IgD-negative memory B cell (primary cell): ENCODE data around the gene VWC2L. TPM values are rescaled to one million over a fixed set of nuclear protein-coding genes. Genes with fewer than 3 reads are reported as not detected.

Experiments
- H3K27ac Mint-ChIP-seq, 3 donors: one replicate each; pipeline ENCODE4 v1.8.0; 2020 to 2022; ENCODE audit warnings: mild to moderate bottlenecking in 3 of 3, mixed read lengths in 3 of 3, moderate library complexity in 1 of 3
- H3K27me3 Mint-ChIP-seq: one replicate; pipeline ENCODE4 v1.8.0; 2021; ENCODE audit warnings: mixed read lengths
- H3K36me3 Mint-ChIP-seq: one replicate; pipeline ENCODE4 v1.8.0; 2020; ENCODE audit warnings: mild to moderate bottlenecking, mixed read lengths
- H3K4me1 Mint-ChIP-seq, 3 donors: one replicate each; pipeline ENCODE4 v1.8.0; 2020 to 2022; ENCODE audit warnings: mixed read lengths in 3 of 3, mild to moderate bottlenecking in 1 of 3
- H3K4me3 Mint-ChIP-seq, 4 donors: one replicate each; pipeline ENCODE4 v1.8.0; 2020 to 2022; ENCODE audit warnings: mild to moderate bottlenecking in 4 of 4, mixed read lengths in 4 of 4, moderate library complexity in 3 of 4
- H3K9me3 Mint-ChIP-seq, 3 donors: one replicate each; pipeline ENCODE4 v1.8.0; 2020 to 2021; ENCODE audit warnings: mixed read lengths in 3 of 3, mild to moderate bottlenecking in 1 of 3
- polyA plus RNA-seq: library from polyadenylated mRNA; unstranded; fragments of 300-500 nt; fragmentation: Illumina TruSeq; gene quantifications from one replicate; pipeline ENCODE4 v1.2.3, GENCODE V29; 2021

VWC2L gene
- not detected for polyA plus RNA-seq

DNA sequence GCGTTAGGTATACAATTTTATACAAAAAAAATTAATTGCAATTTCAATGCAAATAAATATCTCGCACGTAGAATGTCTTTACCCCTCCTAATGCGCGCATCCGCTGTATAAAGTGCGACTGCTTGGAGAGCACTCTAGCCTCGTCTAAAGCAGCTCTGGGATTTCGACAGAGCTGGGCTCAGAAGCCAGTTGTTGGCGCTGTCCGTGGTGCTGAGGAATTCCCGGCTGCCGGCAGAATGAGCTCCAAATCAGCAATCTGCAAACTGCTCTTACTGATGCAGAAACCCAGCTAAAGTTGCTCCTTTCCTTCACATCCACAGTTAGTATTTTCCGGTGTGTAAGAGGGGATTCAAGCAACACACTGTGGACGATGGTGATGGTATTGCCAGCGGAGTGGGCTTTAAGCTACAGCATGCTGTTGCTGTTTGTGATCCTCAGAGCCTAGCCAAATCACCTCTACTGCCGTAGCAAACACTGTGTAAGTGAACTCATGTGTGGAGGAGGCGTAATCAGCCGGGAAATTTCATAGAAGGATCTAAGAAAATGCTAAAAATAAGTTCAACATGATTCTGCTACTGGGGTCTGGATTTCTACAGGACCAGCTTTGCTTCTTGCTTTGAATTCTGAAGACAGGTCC, at the start of gene VWC2L:
VWC2L (plus strand) TSS at position 137 of the 637 bp plus-strand sequence. CDS start 3,140 bp downstream, outside the sequence.
- Mint-ChIP-seq H3K4me1 (no peaks in the 10 kb centered on the region), H3K27ac (no peak within 1 kb of the TSS), H3K36me3 (no peaks in the 10 kb centered on the region), H3K27me3 (no peaks in the 10 kb centered on the region), H3K4me3 (no peak within 1 kb of the TSS), H3K9me3 (peaks cover 0 to 3% (median 0%) of the 10 kb centered on the region in 3 donors)

DNA sequence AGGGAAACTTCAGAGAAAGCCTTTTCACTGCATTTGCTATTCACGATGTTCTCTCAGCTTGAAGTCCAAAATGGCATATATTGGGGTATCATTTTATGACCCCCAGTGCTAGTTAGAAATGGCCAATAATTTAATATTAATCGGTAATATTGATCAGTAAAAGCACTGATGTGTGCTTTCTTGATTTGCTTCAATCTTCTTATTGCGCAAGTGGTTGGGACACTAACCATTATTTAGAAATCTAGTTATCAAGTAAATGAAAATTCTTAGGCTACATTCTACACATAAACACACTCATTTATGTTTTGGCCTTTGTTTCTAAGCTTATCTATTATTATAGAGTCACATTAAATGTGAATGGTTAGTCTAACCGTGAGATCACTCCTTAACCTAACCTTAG, 49.7 kb upstream of the VWC2L start:
- no peaks in the 10 kb centered on the region for H3K27me3 Mint-ChIP-seq
- H3K9me3 Mint-ChIP-seq = peaks cover 0 to 19% (median 5%) of the 10 kb centered on the region in 3 donors
- no peaks in the 10 kb centered on the region for H3K36me3 Mint-ChIP-seq

DNA sequence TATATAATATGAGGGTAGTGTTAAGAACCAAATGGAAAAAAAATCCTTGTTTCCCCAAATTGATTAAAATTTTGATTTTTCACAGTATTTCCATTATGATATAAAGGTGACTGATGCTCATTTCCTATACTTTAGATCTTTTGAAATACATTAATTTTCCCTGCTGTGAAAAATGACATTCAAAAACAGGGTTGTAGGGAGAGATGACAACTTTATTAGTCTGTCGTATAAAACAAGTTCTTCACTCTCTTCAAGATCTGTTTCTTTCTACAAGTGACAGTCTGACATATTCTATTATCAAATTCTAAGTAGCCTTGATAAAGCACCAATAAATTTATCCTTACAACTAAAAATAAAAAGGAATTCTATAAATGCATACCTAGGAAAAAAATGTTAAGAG, 45.3 kb upstream of the VWC2L start:
- no peaks in the 10 kb centered on the region for H3K27me3 Mint-ChIP-seq
- no peaks in the 10 kb centered on the region for H3K36me3 Mint-ChIP-seq
- H3K4me3 Mint-ChIP-seq = no peak overlapping the region
- peaks cover 0 to 5% (median 0%) of the 10 kb centered on the region in 3 donors for H3K9me3 Mint-ChIP-seq
- H3K4me1 Mint-ChIP-seq = no peaks in the 10 kb centered on the region
- no peak overlapping the region for H3K27ac Mint-ChIP-seq

More for the DNA sequence above, 49.7 kb upstream of the VWC2L start:
- Mint-ChIP-seq H3K4me1 (no peaks in the 10 kb centered on the region), H3K4me3 (no peak overlapping the region), H3K27ac (no peak overlapping the region)

DNA sequence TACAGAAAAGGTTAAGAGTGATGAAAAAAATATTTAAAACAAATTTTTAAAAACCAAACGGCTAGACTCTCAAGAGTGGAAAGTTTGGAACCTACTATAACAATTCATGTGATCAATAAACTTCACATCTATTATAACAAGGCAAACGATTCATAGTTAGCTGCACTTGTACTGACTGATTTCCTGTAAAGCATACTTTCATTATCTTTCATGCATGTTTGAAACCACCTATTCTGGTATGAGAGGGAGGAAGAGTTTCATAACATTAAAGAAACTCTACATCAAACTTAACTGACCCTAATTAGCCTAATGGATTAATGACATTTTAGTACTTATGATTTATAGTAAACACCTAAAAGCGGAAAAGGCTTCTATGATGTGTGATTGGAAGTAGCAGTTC, 43.7 kb upstream of the VWC2L start:
- no peak overlapping the region for H3K4me3 Mint-ChIP-seq
- no peaks in the 10 kb centered on the region for H3K36me3 Mint-ChIP-seq
- peaks cover 0 to 5% (median 2%) of the 10 kb centered on the region in 3 donors for H3K9me3 Mint-ChIP-seq
- H3K4me1 Mint-ChIP-seq = no peaks in the 10 kb centered on the region
- H3K27me3 Mint-ChIP-seq = no peaks in the 10 kb centered on the region
- H3K27ac Mint-ChIP-seq = no peak overlapping the region

DNA sequence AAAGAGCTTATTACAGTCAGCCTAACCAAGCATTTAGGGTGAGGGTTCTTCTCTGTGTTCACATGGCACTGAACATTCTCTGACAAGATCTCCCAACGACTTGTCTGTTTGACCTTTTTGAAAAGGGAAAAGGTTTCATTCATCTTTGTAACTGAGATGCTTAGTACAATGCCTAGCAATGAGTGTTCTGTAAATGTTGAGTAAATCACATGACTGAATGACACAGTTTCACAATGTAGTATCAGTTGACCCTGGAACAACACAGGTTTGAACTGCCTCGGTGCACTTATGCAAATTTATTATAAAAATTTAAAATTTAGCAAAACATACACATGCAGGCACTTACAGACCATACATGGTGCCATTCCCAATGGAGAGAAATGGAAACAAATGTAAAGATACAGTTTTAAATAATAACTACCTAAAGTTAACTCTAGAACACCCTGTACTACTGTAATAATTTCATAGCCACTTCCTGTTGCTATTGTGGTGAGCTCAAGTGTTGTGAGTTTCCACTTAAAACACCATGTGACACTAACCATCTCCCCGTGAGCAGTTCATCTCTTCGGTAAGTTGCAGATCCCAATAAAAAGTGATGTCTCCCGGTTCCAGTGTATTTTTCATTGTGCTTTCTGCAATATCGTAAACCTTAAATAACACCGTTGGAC, 34.1 kb upstream of the VWC2L start:
- Mint-ChIP-seq H3K9me3 (peaks cover 0 to 2% (median 0%) of the 10 kb centered on the region in 3 donors), H3K27me3 (no peaks in the 10 kb centered on the region), H3K4me1 (no peaks in the 10 kb centered on the region), H3K27ac (no peak overlapping the region), H3K4me3 (no peak overlapping the region), H3K36me3 (no peaks in the 10 kb centered on the region)

DNA sequence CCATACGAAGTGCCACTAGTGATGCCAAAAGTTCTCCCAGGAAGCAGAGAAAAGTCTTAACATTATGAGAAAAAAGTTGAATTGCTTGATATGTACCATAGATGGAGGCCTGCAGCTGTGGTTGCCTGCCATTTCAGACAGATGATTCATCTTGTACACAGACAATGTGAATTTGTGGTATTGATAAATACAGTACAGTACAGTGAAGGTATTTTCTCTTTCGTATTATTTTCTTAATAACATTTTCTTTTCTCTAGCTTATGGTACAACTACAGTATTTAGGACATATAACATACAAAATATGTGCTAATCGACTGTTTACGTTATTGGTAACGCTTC, 33.6 kb upstream of the VWC2L start:
- no peak overlapping the region for H3K4me3 Mint-ChIP-seq
- H3K27me3 Mint-ChIP-seq = no peaks in the 10 kb centered on the region
- H3K27ac Mint-ChIP-seq = no peak overlapping the region
- no peaks in the 10 kb centered on the region for H3K9me3 Mint-ChIP-seq
- H3K4me1 Mint-ChIP-seq = no peaks in the 10 kb centered on the region
- no peaks in the 10 kb centered on the region for H3K36me3 Mint-ChIP-seq

DNA sequence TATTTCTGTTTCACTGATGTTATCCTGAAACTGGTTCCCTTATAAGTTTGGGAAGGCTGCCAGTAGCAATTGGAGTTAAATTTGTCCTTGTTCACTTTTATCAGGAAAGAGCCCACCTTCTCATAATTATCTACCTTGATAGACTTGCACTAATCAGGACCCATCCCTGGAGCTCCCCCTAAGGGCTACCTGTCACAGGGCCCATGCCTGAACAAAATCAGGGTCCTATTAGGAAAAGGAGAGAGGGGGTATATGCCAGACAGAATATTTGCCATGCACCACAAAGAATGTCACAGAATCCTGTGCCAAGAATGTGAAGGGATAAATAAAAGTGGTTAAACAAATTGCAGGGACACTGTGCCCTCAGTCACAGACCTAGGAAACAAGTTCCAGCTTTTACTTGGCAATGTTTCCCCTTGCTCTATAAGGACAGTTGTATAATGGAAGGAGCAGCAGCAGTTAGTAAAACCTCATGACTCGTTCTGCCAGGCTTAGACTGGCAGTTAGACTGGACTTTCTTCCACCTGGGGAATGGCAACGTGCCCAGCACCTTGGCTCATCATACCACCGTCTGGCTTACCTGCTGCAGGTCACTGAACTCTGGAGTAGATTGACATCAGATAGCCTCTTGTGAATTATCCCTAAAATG, 32.3 kb upstream of the VWC2L start:
- H3K27ac Mint-ChIP-seq = no peak overlapping the region
- no peaks in the 10 kb centered on the region for H3K9me3 Mint-ChIP-seq
- H3K36me3 Mint-ChIP-seq = no peaks in the 10 kb centered on the region
- no peak overlapping the region for H3K4me3 Mint-ChIP-seq
- H3K27me3 Mint-ChIP-seq = no peaks in the 10 kb centered on the region
- no peaks in the 10 kb centered on the region for H3K4me1 Mint-ChIP-seq

DNA sequence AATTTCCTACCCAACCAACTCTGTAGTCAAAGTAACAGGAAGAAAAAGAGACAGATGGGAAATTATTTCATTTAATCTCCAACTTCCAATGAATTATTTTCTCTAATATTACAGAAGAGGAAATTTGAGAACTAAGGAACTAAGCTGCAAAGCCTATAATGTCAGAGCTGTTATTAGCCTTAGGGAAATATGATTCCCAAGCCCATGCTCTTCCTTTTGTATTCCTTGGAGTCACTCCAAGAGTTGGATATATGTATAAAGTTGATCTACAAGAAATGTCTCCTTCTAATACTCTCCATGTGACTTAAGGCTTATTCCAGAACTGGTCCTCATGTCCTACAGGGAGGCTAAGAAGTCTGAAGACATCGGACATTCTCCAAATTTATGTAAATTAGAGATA, 31.6 kb upstream of the VWC2L start:
- Mint-ChIP-seq H3K9me3 (no peaks in the 10 kb centered on the region), H3K27me3 (no peaks in the 10 kb centered on the region), H3K27ac (no peak overlapping the region), H3K36me3 (no peaks in the 10 kb centered on the region), H3K4me3 (no peak overlapping the region), H3K4me1 (no peaks in the 10 kb centered on the region)

DNA sequence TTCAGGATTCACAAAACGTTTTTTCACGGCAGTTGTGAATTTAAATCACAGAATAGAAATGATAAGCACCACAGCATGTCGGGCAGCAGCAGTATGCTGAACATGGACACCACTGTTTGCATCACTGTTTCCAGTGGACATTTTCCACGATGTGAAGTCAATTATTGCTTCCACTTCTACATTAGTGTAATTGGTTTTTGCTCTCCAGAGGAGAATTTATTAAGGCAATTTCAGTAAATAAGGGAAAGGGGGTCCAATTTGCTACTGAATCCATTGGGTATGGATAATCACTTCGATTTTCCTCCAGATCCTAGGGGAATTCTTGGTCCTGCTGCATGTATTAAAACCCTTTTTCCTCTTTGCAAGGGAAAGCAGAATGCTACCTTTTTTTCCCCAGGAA, 30.2 kb upstream of the VWC2L start:
- no peaks in the 10 kb centered on the region for H3K4me1 Mint-ChIP-seq
- H3K27ac Mint-ChIP-seq = no peak overlapping the region
- H3K27me3 Mint-ChIP-seq = no peaks in the 10 kb centered on the region
- H3K9me3 Mint-ChIP-seq = no peaks in the 10 kb centered on the region
- H3K36me3 Mint-ChIP-seq = no peaks in the 10 kb centered on the region
- H3K4me3 Mint-ChIP-seq = no peak overlapping the region

DNA sequence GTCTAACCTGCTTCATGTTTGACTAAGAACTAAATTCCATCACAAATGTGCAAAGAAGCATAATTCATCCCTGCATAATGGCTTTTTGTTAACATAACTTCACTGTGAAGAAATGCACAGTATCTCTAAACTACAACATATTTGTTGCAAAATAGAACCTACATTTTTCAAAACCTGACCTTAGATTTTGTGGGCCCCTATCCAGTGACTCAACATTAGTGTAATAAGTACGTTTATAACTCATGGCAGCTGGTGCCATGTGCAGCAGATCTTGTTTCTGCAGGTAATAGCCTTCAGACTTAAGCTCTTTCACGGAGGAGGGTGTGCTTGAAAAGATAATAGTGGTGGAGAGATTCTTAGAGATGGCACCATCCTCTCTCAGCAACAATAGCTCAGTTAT, 28.6 kb upstream of the VWC2L start:
- H3K36me3 Mint-ChIP-seq = no peaks in the 10 kb centered on the region

DNA sequence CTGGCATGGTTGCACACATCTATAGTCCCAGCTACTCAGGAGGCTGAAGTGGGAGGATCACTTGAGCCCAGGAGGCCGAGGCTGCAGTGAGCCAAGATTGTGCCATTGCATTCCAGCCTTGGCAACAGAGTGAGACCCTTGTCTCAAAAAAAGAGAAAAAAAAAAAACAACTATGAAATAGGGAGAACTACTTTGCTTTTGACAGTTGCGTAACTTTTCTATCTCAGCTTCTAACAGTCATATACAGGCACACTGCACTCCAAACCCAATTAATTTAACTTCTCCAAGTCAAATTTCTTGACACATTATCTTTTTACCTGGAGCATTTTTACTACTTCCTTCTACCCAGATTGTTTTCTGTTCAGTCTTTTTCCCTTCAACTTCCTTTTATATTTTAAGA, 24.1 kb upstream of the VWC2L start:
- Mint-ChIP-seq H3K4me3 (no peak overlapping the region), H3K36me3 (no peaks in the 10 kb centered on the region), H3K27ac (no peak overlapping the region), H3K27me3 (no peaks in the 10 kb centered on the region), H3K9me3 (no peaks in the 10 kb centered on the region), H3K4me1 (no peaks in the 10 kb centered on the region)

More for the DNA sequence above, 28.6 kb upstream of the VWC2L start:
- no peaks in the 10 kb centered on the region for H3K9me3 Mint-ChIP-seq
- no peaks in the 10 kb centered on the region for H3K27me3 Mint-ChIP-seq
- H3K27ac Mint-ChIP-seq = no peak overlapping the region
- H3K4me3 Mint-ChIP-seq = no peak overlapping the region
- no peaks in the 10 kb centered on the region for H3K4me1 Mint-ChIP-seq

DNA sequence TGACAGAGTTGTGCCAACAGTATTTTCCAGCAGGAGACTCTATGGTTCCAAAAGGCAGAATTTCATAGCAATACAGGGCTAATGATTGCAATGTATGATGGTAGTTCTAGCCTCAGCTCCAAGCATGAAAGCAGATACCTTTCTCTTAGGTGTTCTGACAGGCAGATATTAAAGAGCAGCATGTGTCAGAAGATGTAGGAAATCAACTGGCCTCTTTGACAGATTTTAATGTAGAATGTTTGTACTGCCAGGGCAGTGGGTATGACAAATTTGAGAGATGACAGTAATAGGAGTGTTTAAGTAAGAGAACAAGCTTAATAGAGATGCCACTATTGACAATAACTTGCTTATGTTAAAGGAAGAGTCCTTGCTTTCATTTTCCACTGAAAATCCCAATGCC, 21.5 kb upstream of the VWC2L start:
- no peak overlapping the region for H3K27ac Mint-ChIP-seq
- H3K36me3 Mint-ChIP-seq = no peaks in the 10 kb centered on the region
- H3K9me3 Mint-ChIP-seq = no peaks in the 10 kb centered on the region
- H3K4me3 Mint-ChIP-seq = no peak overlapping the region
- no peaks in the 10 kb centered on the region for H3K27me3 Mint-ChIP-seq
- no peaks in the 10 kb centered on the region for H3K4me1 Mint-ChIP-seq

DNA sequence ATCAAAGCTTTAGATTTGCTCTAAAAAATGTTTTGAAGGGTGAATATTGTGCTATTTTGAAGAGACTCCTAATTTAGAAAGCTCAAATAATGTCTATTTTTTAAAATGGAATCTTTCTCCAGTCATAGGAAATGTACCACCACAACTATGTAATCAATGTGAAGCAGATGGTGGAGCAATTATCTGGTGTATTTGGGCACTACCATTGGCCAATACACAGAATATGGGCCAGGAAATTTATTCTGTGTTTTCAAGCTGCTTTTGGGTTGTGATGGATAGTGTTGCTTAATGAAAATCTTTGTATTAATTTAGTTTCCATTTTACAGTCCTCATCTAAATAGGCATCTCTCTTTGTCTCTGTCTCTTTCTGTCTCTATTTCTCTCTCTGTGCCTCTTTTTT, 17.1 kb upstream of the VWC2L start:
- H3K4me1 Mint-ChIP-seq = no peaks in the 10 kb centered on the region
- peaks cover 0 to 3% (median 0%) of the 10 kb centered on the region in 3 donors for H3K9me3 Mint-ChIP-seq
- H3K27me3 Mint-ChIP-seq = no peaks in the 10 kb centered on the region
- H3K4me3 Mint-ChIP-seq = no peak overlapping the region
- H3K36me3 Mint-ChIP-seq = no peaks in the 10 kb centered on the region
- no peak overlapping the region for H3K27ac Mint-ChIP-seq

DNA sequence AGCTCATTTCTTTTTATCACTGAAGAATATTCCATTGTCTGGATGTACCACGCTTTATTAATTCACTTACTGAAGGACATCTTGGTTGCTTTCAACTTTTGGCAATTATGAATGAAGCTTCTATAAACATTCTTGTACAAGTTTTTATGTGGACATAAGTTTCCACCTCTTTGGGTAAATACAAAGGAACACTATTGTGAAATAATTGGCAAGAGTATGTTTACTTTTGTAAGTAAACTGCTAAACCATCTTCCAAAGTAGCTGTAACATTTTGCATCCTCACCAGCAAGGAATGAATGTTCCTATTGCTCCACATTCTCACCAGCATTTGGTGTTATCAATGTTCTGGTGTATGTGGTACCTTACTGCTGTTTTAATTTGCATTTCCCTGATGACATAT, 15.8 kb upstream of the VWC2L start:
- no peak overlapping the region for H3K27ac Mint-ChIP-seq
- H3K36me3 Mint-ChIP-seq = no peaks in the 10 kb centered on the region
- peaks cover 0 to 3% (median 0%) of the 10 kb centered on the region in 3 donors for H3K9me3 Mint-ChIP-seq
- H3K4me1 Mint-ChIP-seq = no peaks in the 10 kb centered on the region
- H3K27me3 Mint-ChIP-seq = no peaks in the 10 kb centered on the region
- H3K4me3 Mint-ChIP-seq = no peak overlapping the region

DNA sequence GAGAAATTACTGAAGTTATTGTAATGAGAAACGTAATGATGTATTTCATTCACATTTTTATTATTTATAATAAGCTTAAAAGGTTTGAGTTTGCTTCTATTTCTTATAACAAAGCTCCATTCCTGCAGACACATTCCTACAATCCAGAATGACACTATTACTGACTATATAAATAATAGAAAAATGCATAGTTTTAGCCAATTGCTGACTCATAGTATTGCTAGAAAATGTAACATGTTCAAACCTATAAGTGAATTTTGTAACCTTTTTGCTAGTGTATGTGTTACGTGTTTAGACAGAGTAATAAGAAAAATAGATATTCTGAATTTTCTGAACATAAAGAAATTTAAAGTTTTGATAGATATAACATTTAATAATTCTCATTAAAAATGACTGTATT, 9.3 kb upstream of the VWC2L start:
- Mint-ChIP-seq H3K36me3 (no peaks in the 10 kb centered on the region), H3K27ac (no peak overlapping the region), H3K27me3 (no peaks in the 10 kb centered on the region), H3K9me3 (peaks cover 0 to 3% (median 0%) of the 10 kb centered on the region in 3 donors), H3K4me1 (no peaks in the 10 kb centered on the region), H3K4me3 (no peak overlapping the region)
